Large intestine (tissue), 3 donors: Measurements from ENCODE around the gene PRR5L. TPM values are rescaled to one million over a fixed set of nuclear protein-coding genes. Genes with fewer than 3 reads are reported as not detected.

Experiments
- DNase-seq, 2 donors: peaks; one replicate each; pipeline versions ENCODE4 v3.0.0 to v3.0.0-alpha.2; 2013
- H3K27ac ChIP-seq: one replicate; pipeline ENCODE4 v1.5.1; 2013; ENCODE audit warnings: low read length
- H3K27me3 ChIP-seq: 2 replicates; pipeline ENCODE4 v1.6.1; 2013; ENCODE audit warnings: low read length; ENCODE audit not compliant: control insufficient read depth, insufficient read depth
- H3K36me3 ChIP-seq: 2 replicates; pipeline ENCODE4 v1.6.1; 2013; ENCODE audit warnings: low read length; ENCODE audit not compliant: control insufficient read depth, insufficient read depth
- H3K4me1 ChIP-seq: one replicate; pipeline ENCODE4 v1.6.1; 2013; ENCODE audit warnings: low read length; ENCODE audit not compliant: control insufficient read depth, insufficient read depth
- H3K4me3 ChIP-seq: one replicate; pipeline ENCODE4 v1.5.1; 2013; ENCODE audit warnings: low read length
- H3K9me3 ChIP-seq: one replicate; pipeline ENCODE4 v1.6.1; 2013; ENCODE audit warnings: mild to moderate bottlenecking, low read depth, low read length, moderate library complexity; ENCODE audit not compliant: control insufficient read depth
- WGBS: methylation state at CpG from one replicate; pipeline ENCODE4 v1.1.5; 2013; ENCODE audit warnings: low lambda C conversion rate; ENCODE audit not compliant: insufficient coverage; 5-methylcytosine and 5-hydroxymethylcytosine counted together
- polyA plus RNA-seq: library from polyadenylated mRNA; unstranded; fragments of 120-200 nt; gene quantifications from one replicate; pipeline ENCODE4 v1.2.1, GENCODE V29; 2013

Gene PRR5L
- polyA plus RNA-seq, 1 donor = 37.8 TPM

- H3K36me3 ChIP-seq = peaks cover 67% of the 10 kb centered on the region
- no peaks in the 10 kb centered on the region for H3K9me3 ChIP-seq
- peak in 1 of 2 donors; percentile 49 for DNase-seq
- no peak overlapping the region for H3K27ac ChIP-seq
- H3K4me1 ChIP-seq = no peaks in the 10 kb centered on the region
- no peaks in the 10 kb centered on the region for H3K27me3 ChIP-seq
- no peak overlapping the region for H3K4me3 ChIP-seq
These were observed 196.7 kb downstream of the PRR5L start for GRCh38 chr11:36492724-36493304.

DNA sequence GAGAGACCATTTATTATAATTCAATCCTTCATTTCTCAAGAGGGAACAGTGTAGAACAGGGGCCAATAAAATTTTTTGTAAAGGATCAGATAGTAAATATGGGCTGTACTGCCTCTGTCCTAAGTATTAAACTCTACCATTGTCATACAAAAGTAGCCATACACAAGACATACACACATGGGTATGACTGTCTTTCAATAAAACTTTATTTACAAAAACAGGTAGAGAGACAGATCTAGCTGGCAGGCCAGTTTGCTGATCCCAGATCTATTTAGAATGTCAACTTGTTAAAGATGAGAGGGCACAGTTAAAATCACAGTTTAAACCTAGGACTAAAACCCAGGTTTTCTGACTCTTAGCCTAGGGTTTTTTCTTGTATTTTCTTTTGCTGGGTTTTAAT is 197.2 kb downstream of the PRR5L start:
- Histone ChIP-seq H3K9me3 (no peaks in the 10 kb centered on the region), H3K4me1 (no peaks in the 10 kb centered on the region), H3K4me3 (no peak overlapping the region), H3K27me3 (no peaks in the 10 kb centered on the region), H3K27ac (no peak overlapping the region), H3K36me3 (peaks cover 67% of the 10 kb centered on the region)
- DNase-seq = no peak

DNA sequence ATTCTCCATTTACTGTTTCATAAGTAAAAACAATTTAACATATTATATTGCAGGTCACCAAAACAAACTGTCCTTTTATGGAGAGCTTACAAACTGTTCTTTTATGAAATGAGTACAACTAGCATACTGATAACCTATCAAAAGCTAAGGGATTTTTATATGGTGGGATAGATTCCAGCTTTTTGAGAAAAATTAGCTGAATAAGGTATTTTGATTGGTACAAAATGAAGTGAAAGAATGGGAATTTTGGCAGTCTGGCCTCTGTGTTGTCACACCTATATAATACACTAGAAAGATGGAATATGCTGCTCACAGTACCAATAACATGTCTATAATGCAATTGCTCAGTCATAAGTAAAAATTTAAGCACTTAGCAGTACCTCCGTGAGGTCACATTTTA is 202.6 kb downstream of the PRR5L start:
- H3K4me3 ChIP-seq = no peak overlapping the region
- no peak overlapping the region for H3K27ac ChIP-seq
- peaks cover 33% of the 10 kb centered on the region for H3K4me1 ChIP-seq
- peaks cover 44% of the 10 kb centered on the region for H3K36me3 ChIP-seq
- DNase-seq = no peak
- WGBS = no CpG with 5 or more reads among the region's 1 CpG
- H3K9me3 ChIP-seq = no peaks in the 10 kb centered on the region
- no peaks in the 10 kb centered on the region for H3K27me3 ChIP-seq

- peaks cover 33% of the 10 kb centered on the region for H3K4me1 ChIP-seq
- H3K36me3 ChIP-seq = peaks cover 41% of the 10 kb centered on the region
- no peak for DNase-seq
- no peaks in the 10 kb centered on the region for H3K9me3 ChIP-seq
- 90% methylated on average over 4 of the region's 4 CpGs for WGBS
- no peaks in the 10 kb centered on the region for H3K27me3 ChIP-seq
- peak overlapping the region; percentile 85 for H3K27ac ChIP-seq
- no peak overlapping the region for H3K4me3 ChIP-seq
These were observed 203.2 kb downstream of the PRR5L start for GRCh38 chr11:36499315-36499714.

DNA sequence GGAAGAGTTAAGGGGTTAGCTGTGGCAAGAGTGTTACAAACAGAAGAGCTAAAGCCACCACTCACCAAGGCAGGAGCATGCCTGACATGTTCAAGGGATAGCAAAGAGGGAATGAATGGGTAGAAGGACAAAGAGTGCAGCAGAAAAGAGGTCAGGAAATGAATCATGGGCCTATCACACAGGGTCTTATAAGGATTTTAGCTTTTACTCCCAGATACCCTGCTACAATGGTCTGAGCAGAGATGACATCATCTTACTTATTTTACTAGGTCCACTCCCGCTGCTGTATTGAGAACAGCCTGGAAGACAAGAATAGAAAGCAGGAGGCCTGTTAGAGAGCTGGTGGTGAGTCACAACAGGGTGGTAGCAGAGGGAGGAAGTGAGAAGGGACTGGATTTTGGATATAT is 204.2 kb downstream of the PRR5L start:
- Histone ChIP-seq H3K27me3 (no peaks in the 10 kb centered on the region), H3K9me3 (no peaks in the 10 kb centered on the region), H3K4me3 (no peak overlapping the region), H3K4me1 (peaks cover 33% of the 10 kb centered on the region), H3K27ac (peak overlapping the region; percentile 85), H3K36me3 (peaks cover 40% of the 10 kb centered on the region)
- DNase-seq = peak; percentile 63 to 84
- no CpG with 5 or more reads among the region's 1 CpG for WGBS

GRCh38 chr11:36501236-36501635 is 205.1 kb downstream of the PRR5L start:
- H3K4me3 ChIP-seq = no peak overlapping the region
- H3K9me3 ChIP-seq = no peaks in the 10 kb centered on the region
- DNase-seq = no peak
- peaks cover 34% of the 10 kb centered on the region for H3K36me3 ChIP-seq
- H3K4me1 ChIP-seq = peaks cover 33% of the 10 kb centered on the region
- WGBS = 80% methylated on average over 2 of the region's 5 CpGs
- peak overlapping the region; percentile 85 for H3K27ac ChIP-seq
- no peaks in the 10 kb centered on the region for H3K27me3 ChIP-seq

DNA sequence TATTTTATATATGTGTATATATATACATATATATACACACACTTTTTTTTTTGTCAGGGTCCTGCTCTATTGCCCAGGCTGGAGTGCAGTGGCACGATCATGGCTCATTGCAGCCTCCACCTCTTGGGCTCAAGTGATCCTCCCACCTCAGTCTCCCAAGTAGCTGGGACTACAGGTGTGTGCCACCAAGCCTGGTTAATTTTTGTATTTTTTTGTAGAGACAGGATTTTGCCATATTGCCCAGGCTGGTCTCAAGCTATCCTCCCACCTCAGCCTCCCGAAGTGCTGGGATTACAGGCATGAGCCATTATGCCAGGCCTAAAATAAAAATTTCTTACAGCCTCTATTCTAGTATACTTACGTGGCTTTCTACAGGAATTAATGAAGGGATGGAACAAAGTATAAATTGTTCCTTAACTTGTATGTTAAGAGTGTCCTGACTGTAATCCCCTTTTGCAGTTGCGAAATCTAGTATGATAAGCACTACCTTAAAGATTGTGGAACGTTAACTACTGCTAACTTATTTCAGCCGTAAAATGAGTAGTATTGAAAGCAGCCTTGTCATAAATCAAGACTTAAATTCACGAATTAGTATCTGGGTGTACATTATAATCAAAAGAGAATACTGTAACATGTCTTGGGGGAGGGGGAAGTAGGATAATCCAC is 211.9 kb downstream of the PRR5L start:
- no peaks in the 10 kb centered on the region for H3K27me3 ChIP-seq
- H3K9me3 ChIP-seq = no peaks in the 10 kb centered on the region
- H3K27ac ChIP-seq = peak overlapping the region; percentile 95
- H3K36me3 ChIP-seq = peaks cover 6% of the 10 kb centered on the region
- peak overlapping the region; percentile 97 for H3K4me3 ChIP-seq
- H3K4me1 ChIP-seq = peaks cover 18% of the 10 kb centered on the region
- DNase-seq = peak; percentile 52 to 80
- 13% methylated on average over 3 of the region's 7 CpGs for WGBS

DNA sequence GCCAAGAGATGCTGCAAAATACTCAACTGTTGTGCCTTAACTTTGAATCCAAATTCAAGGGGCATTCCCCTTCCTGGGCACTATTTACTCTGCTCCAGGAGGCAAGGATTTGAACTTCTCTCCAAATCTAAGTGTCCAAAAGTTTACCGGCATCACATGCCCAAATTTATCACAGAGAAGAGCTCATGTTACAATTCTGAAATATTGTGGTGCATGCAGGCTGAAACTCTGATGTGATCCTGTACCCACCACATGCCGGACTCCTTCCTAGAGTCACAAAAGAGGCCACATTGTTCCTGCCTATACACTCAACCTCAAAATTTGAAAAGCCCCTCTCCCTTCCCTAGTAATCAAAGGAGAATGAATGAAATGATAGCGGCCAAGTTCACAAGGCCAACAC is 212.7 kb downstream of the PRR5L start:
- peaks cover 6% of the 10 kb centered on the region for H3K36me3 ChIP-seq
- WGBS = no CpG with 5 or more reads among the region's 3 CpGs
- peak in 1 of 2 donors; percentile 43 for DNase-seq
- H3K4me1 ChIP-seq = peaks cover 12% of the 10 kb centered on the region
- no peaks in the 10 kb centered on the region for H3K27me3 ChIP-seq
- no peaks in the 10 kb centered on the region for H3K9me3 ChIP-seq
- H3K27ac ChIP-seq = peak overlapping the region; percentile 95
- peak overlapping the region; percentile 97 for H3K4me3 ChIP-seq

- H3K36me3 ChIP-seq = peaks cover 3% of the 10 kb centered on the region
- H3K4me1 ChIP-seq = peaks cover 12% of the 10 kb centered on the region
- 2% methylated on average over 6 of the region's 15 CpGs for WGBS
- H3K27ac ChIP-seq = peak overlapping the region; percentile 95
- H3K4me3 ChIP-seq = peak overlapping the region; percentile 97
- H3K9me3 ChIP-seq = no peaks in the 10 kb centered on the region
- H3K27me3 ChIP-seq = no peaks in the 10 kb centered on the region
- peak in 1 of 2 donors; percentile 54 for DNase-seq
These were observed 213.1 kb downstream of the PRR5L start for GRCh38 chr11:36509201-36509639.

GRCh38 chr11:36509694-36510593 is 213.9 kb downstream of the PRR5L start, which contains the start of gene TRAF6:
Gene TRAF6, minus strand, starts transcription at chr11:36510272. Its CDS starts 8,757 bp downstream, at chr11:36501515.
- H3K4me3 ChIP-seq = peak within 1 kb of the TSS; percentile 97
- DNase-seq = peak; percentile 80 to 93
- peak within 1 kb of the TSS; percentile 95 for H3K27ac ChIP-seq
- H3K4me1 ChIP-seq = peaks cover 12% of the 10 kb centered on the region
- H3K27me3 ChIP-seq = no peaks in the 10 kb centered on the region
- no peaks in the 10 kb centered on the region for H3K9me3 ChIP-seq
- H3K36me3 ChIP-seq = peaks cover 3% of the 10 kb centered on the region
- WGBS = no CpG with 5 or more reads among the region's 81 CpGs
